Activated CD4-positive, alpha-beta T cell treated with anti-CD3 and anti-CD28 coated beads, Interleukin-2, amount 50 U/mL, for 4 hours (primary cell): ENCODE results near the gene ARF6.
"Not testable (repeated sequence)": the region's sequence is repeated elsewhere in the genome, so short reads cannot be mapped to it uniquely, and the experiment has no call there.

Experiments
- DNase-seq, 2 experiments: peaks; one replicate each; pipeline ENCODE4 v3.0.0-alpha.2; 2020

The ARF6 gene

DNA sequence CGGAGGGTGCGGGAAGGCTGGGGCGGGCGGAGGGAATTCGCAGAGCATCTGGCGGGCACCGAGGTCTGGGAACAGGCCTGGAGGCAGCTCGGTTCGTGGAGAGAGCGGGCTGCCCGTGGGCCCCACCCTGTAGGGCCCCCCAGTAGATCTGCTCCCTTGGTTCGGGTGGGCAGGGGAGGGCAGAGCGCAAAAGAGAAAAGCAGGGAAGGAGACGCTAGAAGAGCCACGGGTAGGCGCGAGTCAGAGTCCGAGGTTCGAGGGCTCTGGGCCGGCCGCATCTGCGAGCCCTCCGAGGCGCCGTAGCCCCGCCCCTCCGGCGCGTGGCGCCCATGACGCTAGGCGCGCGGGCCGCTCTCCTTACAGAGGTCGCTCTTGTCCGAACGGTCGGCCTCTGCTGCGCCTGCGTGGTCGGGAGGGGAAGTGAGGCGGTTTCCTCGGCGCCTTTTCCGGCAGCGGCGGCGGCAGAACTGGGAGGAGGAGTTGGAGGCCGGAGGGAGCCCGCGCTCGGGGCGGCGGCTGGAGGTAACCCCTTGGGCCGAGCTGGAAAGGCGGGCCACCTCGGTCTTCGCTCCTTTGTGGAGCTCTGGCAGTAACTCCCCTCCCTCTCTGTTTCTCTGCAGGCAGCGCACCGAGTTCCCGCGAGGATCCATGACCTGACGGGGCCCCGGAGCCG lies at the start of gene ARF6:
TSS of gene ARF6 (plus strand) at position 447 of the 673 bp plus-strand sequence. CDS start 655 bp downstream, outside the sequence.
- peak; percentile 91 to 94 for DNase-seq

DNA sequence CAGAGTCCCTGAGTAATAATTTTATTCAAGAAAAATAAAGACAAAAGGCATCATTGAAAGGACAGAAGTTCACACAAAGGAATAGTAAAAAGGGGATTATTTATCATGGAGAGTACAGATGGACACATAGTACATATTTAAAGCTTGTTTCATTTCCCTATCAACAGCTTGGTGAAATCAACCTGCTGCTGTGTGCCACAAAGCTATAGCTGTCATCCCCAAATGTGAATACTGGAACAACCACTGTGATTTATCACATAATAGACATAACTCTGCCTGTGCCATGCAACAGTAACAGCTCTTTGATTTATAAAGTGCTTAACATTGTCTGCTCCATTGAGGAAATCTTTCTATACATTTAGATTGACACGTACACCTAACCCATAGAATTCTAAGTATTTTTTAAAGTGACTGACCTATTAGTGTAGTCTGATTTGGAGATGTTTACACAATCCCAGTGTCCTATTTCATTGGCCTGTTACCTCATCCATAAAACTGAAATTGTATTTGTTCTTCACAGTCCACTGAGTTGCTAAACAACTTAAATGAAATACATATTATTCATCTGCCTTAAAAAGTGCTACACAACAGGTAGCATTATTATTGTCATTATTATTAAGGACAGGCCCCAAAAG lies 43.6 kb upstream of the ARF6 start:
- no peak for DNase-seq

DNA sequence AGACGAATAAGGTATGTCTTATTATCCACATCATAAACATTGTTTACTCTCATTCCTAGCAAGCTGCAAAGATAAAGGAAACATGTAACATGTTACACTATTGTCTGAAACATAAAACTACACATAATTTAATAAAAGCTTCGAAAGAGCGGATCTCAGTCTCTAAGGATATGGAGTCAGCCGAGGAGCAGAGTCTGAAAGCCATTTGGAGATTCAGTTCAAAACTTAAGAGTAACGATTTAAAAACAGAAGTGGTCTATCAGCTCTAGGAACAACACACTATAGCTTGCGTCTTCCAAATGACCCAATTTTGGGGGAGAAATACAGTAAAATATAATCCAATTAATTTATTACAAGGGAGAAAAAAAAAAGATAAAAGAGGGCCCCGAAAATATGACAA lies 41.1 kb upstream of the ARF6 start:
- DNase-seq: no peak

DNA sequence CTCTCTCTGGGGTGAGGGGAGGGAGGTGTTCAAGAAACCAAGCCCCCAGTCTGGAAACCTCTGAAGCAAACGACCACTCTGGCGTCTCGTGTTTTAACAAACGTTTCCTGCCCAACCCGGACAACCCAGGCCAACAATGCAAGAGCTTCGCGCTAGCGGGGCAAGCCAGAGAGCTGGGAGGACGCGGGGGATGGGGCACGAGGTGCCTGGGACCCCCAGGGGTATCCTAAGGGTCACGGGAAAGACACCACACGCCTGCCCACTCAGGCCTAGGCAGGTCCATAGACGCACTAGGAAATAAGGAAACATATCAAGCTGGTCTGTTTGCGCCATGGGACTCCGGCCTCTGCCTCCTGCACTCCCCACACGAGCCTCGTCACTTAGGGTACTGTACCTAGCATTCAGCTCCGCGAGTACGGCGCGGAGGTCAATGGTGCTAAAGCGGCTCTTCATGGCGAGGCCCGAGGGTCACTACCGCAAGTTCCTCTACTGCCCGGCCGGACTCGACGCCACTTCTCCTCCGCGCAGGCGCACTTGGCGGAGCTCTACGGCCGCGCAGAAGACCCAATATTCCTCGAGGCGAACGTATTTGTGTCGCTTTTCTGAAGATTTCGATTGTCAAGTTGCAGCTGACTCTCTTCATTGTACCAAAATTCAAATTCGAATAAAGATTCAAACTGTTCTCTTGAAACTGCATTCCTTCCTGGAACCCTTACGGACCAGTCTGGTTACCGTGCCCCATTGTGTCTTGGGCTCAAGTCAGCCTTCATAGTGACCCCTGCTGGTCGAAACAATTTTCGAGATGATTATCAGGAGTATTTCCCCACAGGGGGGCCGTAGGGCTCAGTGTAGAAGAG lies 40.4 kb upstream of the ARF6 start, which contains the start of gene NEMF:
TSS of gene NEMF (minus strand) at position 488 of the 857 bp plus-strand sequence. CDS start at position 453, 35 bp downstream.
- DNase-seq: peak; percentile 64 to 66

DNA sequence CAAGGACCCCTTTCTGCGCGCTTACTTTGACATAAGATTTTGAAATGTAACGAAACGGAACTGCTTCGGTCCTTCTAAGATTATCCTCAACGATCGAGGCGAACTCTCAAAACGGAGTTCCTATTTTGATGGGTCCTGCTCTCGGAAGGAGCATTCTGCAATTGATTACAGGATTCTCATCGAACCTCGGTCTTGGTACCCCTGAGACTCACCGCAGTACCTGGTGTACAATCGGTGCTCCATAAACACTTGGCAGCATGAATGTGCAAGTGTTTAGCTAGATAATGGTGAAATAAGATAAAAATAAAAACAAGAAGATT lies 39.8 kb upstream of the ARF6 start:
- DNase-seq: no peak

DNA sequence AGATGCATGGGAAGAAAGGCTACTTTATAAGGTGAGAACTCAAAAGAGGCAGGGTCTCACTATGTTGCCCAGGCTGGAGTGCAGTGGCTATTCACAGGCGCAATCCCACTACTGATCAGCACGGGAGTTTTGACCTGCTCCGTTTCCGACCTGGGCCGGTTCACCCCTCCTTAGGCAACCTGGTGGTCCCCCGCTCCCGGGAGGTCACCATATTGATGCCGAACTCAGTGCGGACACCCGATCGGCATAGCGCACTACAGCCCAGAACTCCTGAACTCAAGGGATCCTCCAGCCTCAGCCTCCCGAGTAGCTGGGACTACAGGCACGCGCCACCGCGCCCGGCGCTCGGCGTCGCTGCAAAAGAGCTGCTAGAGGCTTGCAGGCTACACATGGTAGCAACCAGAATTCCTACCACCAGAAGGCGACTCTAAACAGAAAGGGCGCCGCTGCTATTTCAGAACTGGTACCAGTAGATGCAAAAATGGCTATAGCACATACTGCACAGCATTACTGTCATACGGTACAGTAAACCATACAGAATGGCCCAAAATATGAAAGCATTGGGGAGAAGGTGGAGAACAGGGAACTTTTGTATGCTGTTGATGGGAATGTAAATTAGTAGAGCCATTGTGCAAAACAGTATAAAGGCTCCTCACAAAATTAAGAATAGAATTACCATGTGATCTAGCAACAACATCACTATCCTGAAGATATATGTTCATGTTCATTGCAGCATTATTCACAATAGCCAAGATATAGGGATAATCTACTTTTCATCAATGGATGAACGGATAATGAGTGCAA lies 39.1 kb upstream of the ARF6 start:
- peak; percentile 58 to 67 for DNase-seq

DNA sequence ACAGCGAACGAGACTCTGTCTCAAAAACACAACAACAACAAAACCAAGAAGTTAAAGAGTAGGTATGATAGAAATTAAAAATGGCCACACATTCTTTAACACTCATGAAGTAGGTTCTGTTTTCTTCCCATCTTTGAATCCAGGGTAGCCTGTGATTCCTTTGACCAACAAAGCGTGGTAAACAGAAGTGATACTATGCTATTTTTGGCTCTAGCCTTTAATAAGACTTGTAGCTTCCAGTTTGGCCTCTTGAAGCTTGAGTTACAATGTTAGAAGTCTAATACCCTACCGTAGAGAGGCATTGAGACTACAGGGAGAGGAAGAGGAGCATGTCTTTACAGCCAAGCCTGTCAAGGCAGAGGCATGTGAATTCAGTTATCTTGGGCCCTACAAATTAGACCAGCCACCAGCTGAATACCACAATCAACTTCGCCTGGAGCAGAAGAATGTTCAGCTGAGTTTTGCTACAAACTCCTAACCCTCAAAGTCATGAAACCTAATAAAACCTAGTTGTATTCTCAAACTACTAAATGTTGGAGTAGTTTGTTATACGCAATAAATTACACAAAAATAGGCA lies 35.4 kb upstream of the ARF6 start:
- no peak for DNase-seq

DNA sequence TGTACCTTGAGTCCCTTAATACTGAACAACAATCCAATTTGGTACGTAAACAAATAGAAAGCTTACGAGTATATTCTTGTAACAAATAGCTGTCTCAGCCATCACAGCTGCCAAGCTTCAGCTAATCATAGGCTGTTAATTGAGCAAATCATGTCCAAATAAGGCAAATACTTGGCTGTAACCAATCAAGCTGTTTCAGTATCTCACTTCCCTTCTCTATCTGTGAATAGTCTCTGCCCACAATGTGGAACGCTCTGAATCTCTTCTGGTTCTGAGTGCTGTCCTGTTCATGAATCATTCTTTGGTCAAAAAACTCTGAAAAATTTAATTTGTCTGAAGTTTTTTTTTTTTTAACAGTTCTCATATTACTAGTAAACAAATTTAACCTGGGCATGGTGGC lies 34.5 kb upstream of the ARF6 start:
- DNase-seq: no peak

DNA sequence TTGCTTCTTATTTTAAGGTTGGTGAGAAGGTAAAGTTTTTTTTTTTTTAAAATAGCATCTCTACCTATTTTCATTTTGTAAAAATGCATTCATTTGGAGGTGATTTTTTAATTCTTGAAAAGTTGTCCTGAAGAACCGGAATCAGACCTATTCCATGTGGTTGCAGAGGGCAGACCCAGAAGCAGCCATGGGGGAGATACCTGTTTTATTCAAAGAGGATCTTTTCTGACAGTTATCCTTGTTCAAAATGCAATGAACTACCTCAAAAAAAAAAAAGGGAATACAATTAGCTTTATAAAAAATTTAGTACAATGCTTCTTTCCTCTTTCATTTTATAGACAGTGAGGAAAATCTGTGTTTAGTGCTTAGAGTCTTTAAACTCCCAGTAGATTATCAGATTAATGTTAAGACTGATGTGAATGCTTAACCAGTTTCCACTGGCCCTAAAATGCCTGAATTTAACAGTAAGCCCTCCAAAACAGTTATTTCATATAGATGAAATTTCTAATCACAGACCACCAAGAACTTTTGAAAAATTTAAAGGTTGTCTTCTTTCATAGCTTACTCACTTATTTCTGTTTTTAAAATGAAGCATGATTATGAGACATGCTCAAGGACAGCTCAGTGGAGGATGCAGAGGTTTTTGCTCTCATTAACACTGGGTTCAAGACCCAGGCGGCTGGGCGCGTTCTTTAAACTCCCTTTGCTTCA lies 31.7 kb upstream of the ARF6 start:
- peak in 1 of 2 experiments; percentile 58 for DNase-seq

DNA sequence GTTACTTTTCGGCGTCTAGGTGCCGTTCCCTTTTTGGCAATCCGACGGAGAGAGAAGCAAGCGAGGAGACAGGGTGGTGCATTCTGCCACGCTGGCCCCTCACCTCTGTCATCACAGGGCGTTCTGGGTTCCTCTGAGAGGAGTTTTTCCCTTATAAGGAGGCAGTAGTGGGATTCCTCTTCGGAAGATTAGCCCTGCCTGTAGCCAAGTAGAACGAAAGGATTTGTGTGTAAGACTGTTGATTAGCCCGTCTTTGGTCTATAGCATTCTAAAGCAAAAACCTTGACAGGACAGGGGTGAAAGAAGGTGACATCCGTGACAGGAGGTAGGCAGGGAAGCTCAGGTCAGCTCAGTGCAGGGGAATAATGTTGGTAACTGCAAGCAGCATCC lies 31.2 kb upstream of the ARF6 start:
- DNase-seq: peak in 1 of 2 experiments; percentile 58

DNA sequence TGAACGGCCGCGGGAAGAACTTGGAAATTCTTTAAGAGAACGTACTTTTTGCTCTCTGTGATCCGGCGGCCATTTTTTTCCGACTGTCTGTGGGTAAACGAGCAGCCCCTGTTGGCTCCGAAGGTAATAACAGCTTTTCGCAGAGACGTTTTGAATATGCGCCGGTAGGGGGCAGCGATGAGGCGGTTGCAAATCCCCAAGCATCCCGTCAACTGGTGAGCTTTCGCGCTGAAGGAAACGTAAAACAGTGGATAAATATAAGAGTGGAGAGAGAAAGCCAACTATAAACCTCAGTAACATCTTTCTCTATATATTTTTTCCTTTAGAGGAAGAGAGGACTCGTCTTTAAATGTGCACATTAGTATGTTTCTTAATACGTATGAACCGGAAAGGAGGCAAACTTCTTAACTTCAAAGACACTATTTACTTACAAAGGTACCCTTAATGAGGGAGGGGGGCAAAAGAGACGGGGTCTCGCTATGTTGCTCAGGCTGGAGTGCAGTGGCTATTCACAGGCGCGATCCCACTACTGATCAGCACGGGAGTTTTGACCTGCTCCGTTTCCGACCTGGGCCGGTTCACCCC lies 30.7 kb upstream of the ARF6 start:
- peak; percentile 77 to 78 for DNase-seq

DNA sequence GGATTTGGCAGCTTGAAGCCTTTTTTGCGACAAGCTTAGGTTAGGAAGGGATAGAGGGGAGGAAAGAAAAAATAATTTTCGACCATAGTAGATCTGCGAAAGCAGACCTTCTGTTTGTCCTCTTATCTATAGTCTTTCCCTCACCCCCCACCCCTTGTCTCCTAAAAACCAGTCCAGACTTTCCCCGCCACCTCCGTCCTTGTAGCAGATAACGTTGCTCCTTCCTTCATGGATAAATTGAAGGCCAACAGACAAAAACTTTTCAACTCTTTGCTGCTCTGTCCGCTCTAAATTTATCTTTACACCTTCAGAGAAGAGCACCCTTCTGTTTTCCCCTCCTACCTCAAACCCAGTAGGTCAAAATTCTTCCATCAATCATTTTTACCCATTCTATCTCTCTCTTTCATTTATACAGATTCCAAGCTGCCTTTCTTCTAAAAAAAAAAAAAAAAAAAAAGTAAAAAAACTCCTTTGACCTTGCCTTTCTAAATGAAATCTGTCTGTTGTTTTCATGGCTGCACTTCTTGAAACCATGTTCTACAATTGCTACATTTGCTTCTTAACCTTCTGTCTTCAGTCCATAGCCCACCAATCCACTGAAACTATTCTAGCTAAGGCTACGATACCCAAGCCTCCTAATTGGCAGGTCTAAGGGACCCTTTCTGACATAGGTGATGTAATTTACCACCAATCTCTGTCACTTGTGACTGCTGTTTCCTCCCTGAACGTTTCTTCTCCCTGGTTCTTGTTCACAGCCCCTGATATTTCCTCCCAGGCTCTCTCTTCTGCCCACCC lies 29.2 kb upstream of the ARF6 start:
- DNase-seq: no peak

DNA sequence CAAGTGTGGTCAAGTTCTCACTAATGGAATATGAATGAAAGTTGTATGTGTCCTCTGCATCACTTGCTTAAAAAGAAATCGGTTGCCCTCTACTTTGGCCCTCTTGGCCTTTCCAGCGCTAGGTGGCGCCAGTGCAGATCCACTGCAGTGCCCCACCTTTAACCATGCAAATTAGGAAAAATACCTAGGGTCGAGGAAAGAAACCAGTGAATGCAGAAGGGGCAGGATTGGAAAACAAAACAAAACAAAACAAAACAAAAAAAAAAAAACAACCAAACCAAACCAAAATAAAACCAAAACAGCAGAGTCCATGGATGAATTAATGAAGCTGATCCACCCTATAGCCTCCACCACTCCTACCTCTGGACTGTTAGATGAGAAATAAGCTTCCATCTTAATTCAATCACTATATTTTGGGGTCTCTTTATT lies 27.4 kb upstream of the ARF6 start:
- peak; percentile 73 to 82 for DNase-seq

DNA sequence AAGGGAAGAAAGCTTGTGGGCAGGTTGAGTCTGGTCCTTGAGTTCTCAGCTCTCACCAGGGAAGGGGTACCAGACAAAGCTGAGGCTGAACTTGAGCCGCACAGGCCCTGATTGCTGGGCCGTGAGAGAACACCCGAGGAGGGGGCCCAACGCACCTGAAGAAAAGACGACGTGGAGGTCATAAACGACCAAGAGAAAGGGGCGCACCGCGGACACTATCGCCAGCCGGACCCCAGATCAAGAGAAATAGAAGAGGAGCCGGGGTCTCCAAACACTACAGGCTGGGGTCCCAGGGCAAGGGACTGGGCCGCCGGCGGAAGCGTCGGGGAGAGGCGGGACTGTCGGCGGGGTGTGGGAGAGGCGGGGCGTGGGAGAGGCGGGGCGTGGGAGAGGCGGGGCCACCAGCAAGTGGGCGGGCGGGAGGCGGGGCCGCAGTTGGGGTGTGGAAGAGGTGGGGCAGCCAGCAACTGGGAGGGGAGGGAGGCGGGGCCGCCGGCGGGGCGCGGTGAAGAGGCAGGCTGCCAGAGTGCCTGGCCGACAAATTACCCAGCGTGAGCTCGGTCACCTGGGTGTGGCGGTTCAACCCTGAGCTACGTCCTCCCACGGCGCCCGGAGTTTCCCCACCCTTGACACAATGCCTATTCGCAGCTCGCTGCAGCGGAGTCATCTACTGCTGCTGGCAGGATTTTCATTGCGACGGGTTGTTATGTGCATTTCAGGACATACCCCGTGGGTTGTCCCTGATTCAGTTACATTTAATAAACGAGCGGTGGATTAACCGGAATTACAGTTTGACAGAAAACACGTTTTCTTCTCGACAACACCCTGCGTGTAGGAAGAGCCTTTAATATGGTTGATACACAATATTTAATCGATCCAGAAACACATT lies 24.8 kb upstream of the ARF6 start:
- peak; percentile 97 for DNase-seq

DNA sequence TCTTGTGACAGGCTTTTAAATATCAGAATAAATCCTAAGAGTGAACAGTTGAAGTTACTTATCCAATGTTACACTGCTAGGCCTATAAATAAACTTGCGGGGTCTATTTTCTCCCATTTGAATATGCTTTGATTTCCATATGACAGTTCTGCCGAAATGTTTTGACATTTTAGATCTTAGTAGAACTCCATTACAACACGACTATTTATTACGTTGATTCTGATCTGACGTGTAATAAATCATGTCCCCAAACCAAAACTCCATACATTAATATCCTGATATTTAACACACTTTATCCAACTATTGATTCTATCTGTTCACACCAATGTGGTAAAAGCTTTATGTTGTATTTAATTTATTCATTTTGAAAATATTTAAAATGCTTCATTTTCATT lies 24.2 kb upstream of the ARF6 start:
- no peak for DNase-seq

DNA sequence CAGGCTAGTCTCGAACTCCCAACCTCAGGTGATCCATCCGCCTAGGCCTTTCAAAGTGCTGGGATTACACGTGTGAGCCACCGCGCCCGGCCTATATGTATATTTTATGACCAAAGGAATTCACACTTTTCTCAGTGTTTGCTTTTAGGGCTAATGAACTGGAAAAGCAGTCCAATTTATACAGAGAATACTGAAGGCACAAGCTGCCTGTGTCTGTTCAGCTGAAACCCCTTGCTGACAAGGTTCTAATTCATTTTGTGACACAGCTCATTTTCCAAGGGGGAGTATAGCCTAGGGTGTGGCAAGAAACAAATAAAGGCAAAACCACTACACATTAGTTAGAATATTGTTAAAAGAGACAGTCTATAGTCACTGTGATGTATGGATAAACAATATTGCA lies 22.0 kb upstream of the ARF6 start:
- DNase-seq: no peak

DNA sequence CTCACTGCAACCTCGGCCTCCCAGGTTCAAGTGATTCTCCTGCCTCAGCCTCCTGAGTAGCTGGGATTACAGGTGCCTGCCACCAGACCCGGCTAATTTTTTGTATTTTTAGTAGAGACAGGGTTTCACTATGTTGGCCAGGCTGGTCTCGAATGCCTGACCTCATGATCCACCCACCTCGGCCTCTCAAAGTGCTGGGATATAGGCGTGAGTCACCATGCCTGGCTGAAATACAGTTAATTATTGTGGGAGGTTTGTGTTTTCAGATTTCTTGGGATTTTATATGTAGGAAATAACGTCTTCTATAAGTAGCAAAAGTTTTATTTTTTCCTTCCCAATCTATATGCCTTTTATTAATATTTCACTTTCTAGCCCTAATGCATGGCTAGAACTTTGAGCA lies 19.3 kb upstream of the ARF6 start:
- DNase-seq: not testable (repeated sequence)

DNA sequence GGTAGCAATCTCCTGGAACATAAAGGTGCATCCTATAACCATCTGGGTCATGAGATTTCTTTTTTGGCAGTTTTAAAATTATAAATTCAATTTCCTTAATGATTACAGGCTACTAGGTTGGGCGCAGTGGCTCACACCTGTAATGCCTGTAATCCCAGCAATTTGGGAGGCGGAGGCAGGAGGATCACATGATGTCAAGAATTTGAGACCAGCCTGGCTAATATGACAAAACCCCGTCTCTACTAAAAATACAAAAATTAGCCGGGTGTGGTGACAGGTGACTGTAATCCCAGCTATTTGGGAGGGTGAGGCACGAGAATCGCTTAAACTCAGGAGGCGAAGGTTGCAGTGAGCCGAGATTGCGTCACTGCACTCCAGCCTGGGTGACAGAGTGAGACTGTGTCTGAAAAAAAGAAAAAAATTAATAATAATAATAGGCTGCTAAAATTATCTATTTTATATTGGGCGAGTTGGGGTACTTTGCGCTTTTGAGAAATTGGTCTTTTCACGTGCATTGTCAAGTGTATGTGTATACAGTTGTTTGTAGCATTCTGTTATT lies 17.2 kb upstream of the ARF6 start:
- no peak for DNase-seq

DNA sequence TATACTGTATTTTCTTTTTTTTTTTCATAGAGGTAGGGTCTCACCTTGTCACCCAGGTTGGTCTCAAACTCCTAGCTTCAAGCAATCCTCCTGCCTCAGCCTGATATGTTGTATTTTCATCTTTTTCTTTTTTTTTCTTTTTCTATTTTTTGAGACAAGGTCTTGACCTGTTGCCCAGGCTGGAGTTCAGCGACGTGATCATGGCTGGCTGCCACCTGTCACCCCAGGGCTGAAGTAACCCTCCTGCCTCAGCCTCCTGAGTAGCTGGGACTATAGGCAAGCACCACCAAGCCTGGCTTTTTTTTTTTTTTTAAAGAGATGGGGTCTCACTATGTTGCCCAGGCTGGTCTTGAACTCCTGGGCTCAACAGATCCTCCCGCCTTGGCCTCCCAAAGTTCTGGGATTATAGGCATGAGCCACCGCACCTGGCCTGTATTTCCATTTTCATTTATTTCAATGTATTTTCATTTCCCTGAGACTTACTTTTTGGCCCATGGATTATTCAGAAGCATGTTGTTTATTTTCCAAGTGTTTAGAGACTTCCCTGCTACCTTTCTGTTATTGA lies 16.2 kb upstream of the ARF6 start:
- no peak for DNase-seq
